HL-60 (cell line): ENCODE measurements around the gene RAB6C.

ENCODE experiments used
- CTCF ChIP-seq: IDR thresholded peaks from one replicate; pipeline ENCODE4 v1.5.1; 2011; ENCODE audit warnings: low read length, control low read depth, inconsistent platforms; ENCODE audit not compliant: insufficient read depth
- GABPA ChIP-seq: IDR thresholded peaks from 2 replicates; pipeline ENCODE4 v1.6.1; 2012; ENCODE audit warnings: low read depth
- POLR2AphosphoS5 ChIP-seq: IDR thresholded peaks from 2 replicates; pipeline ENCODE4 v1.6.1; 2012; ENCODE audit warnings: low read depth
- REST ChIP-seq: IDR thresholded peaks from 2 replicates; pipeline ENCODE4 v1.6.1; 2012; ENCODE audit warnings: low read depth; ENCODE audit not compliant: insufficient replicate concordance

DNA sequence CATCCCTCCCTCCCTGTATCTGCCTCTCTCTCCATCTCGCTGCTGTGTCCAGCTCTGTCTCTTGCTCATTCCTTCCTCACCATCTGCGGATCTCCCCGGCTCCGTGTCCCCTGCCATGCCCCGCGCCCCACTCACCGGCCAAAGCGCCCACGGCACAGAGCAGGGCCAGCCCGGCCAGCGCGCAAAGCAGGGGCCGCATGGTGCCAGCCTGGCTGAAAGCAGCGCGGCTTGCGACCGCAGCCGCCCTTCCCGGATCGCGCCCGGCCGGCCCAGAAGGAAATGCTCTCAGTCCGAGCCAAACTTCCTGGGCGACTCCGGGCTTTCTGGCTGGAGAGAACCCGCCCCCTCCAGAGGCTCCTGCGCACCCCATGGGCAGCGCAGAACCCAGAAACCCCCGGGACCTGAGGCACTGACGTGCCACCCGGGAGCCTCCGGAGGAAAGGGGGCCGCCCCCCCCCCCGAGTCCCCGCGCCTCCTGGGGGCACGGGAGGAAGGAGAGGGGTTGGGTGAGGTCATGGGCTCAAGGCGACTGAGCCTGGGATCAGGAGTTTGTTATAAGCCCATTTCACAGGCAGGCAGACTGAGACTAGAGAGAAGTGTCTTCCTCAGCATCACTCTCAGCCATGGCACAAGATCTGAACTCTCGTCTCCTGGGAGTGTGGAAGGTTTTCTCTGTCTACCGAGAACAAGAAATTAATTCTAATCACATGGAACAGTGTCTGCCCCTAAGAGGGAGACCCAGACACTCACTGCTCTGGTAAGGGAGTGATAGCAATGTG lies 45.2 kb upstream of the RAB6C start:
- TF ChIP-seq CTCF (no peak), POLR2AphosphoS5 (no peak), REST (no peak), GABPA (no peak)
